Coronary artery (tissue), 2 donors: Measurements from ENCODE around the gene DNAJB12.
"Not testable (repeated sequence)": the region's sequence is repeated elsewhere in the genome, so short reads cannot be mapped to it uniquely, and the experiment has no call there.

ENCODE experiments used
- DNase-seq: peaks from one replicate; pipeline ENCODE4 v3.0.0-alpha.2; 2017; ENCODE audit warnings: low spot score
- H3K27ac ChIP-seq, 2 donors: fragments of 200-600 bp; sonication (generic); one replicate each; pipeline ENCODE4 v1.5.1; 2016 to 2019
- H3K4me3 ChIP-seq: fragments of 200-600 bp; sonication (generic); 2 replicates; pipeline ENCODE4 v1.5.1; 2016; ENCODE audit warnings: mild to moderate bottlenecking, moderate library complexity
- CTCF ChIP-seq: fragments of 200-600 bp; sonication (generic); IDR thresholded peaks from one replicate; pipeline ENCODE4 v1.5.1; 2019; ENCODE audit warnings: antibody characterized with exemption

DNAJB12 gene

GRCh38 chr10:72332423-72333111 lies 22.2 kb downstream of the DNAJB12 start:
- Histone ChIP-seq H3K27ac (peak overlapping the region; percentile 88 to 94), H3K4me3 (peak overlapping the region; percentile 36)
- no peak for DNase-seq

GRCh38 chr10:72331575-72332422 lies 22.9 kb downstream of the DNAJB12 start:
- DNase-seq, result peak; percentile 92
- peak; percentile 23 for TF ChIP-seq CTCF
- Histone ChIP-seq H3K4me3 (peak overlapping the region; percentile 36), H3K27ac (peak overlapping the region; percentile 88 to 94)

More at GRCh38 chr10:72332423-72333111, 22.2 kb downstream of the DNAJB12 start:
- TF ChIP-seq CTCF, result no peak

GRCh38 chr10:72330069-72330426 lies 24.7 kb downstream of the DNAJB12 start:
- DNase-seq, result no peak
- TF ChIP-seq CTCF, result no peak
- Histone ChIP-seq H3K4me3 (no peak overlapping the region), H3K27ac (peak overlapping the region in 1 of 2 donors; percentile 35)

- no peak overlapping the region for H3K4me3 ChIP-seq
- H3K27ac ChIP-seq, result peak overlapping the region; percentile 35 to 80
- no peak for TF ChIP-seq CTCF
- no peak for DNase-seq
Observed at GRCh38 chr10:72329290-72330068, 25.2 kb downstream of the DNAJB12 start.

- DNase-seq, result no peak
- H3K27ac ChIP-seq, result peak overlapping the region; percentile 35 to 80
- TF ChIP-seq CTCF, result no peak
- no peak overlapping the region for H3K4me3 ChIP-seq
Observed at GRCh38 chr10:72328829-72329204, 25.9 kb downstream of the DNAJB12 start.

- peak; percentile 34 for TF ChIP-seq CTCF
- Histone ChIP-seq H3K4me3 (peak overlapping the region; percentile 13), H3K27ac (peak overlapping the region; percentile 35 to 80)
- DNase-seq, result peak; percentile 85
Observed at GRCh38 chr10:72328045-72328828, 26.5 kb downstream of the DNAJB12 start.

- H3K4me3 ChIP-seq, H3K27ac ChIP-seq, DNase-seq: not testable (repeated sequence)
Observed at GRCh38 chr10:72326665-72327603, 27.8 kb downstream of the DNAJB12 start.

- Histone ChIP-seq H3K27ac (peak overlapping the region in 1 of 2 donors; percentile 72), H3K4me3 (peak overlapping the region; percentile 13)
- peak; percentile 79 for DNase-seq
Observed at GRCh38 chr10:72325243-72326175, 29.2 kb downstream of the DNAJB12 start.
